ENCODE measurements around the gene NMNAT2.

NMNAT2 gene

GRCh38 chr1:183247484-183247883 is 170.7 kb downstream of the NMNAT2 start:
- no peak overlapping the region for H3K27ac ChIP-seq
- no peak overlapping the region for H3K4me3 ChIP-seq
- TF ChIP-seq, protein P1, sequence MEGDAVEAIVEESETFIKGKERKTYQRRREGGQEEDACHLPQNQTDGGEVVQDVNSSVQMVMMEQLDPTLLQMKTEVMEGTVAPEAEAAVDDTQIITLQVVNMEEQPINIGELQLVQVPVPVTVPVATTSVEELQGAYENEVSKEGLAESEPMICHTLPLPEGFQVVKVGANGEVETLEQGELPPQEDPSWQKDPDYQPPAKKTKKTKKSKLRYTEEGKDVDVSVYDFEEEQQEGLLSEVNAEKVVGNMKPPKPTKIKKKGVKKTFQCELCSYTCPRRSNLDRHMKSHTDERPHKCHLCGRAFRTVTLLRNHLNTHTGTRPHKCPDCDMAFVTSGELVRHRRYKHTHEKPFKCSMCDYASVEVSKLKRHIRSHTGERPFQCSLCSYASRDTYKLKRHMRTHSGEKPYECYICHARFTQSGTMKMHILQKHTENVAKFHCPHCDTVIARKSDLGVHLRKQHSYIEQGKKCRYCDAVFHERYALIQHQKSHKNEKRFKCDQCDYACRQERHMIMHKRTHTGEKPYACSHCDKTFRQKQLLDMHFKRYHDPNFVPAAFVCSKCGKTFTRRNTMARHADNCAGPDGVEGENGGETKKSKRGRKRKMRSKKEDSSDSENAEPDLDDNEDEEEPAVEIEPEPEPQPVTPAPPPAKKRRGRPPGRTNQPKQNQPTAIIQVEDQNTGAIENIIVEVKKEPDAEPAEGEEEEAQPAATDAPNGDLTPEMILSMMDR (IDR thresholded peaks at IDR 0.05): no peak
- DNase-seq (ENCODE audit: low spot score): no peak

DNA sequence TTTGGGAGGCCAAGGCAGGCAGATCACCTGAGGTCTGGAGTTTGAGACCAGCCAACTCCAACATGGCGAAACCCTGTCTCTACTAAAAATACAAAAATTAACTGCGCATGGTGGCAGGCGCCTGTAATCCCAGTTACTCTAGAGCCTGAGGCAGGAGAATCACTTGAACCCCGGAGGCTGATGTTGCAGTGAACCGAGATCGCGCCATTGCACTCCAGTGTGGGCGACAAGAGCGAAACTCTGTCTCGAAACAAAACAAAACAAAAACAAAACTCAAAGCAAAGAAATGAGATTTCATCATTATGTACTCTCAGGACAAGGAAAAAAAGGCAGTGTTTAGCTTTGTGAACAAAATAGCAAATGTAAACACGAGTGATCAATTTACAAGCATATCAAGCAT is 171.1 kb downstream of the NMNAT2 start:
- no peak for DNase-seq (ENCODE audit: low spot score)
- TF ChIP-seq, protein P1 (IDR thresholded peaks at IDR 0.05): no peak
- H3K4me3 ChIP-seq: no peak overlapping the region
- no peak overlapping the region for H3K27ac ChIP-seq

- DNase-seq (ENCODE audit: low spot score): no peak
- H3K27ac ChIP-seq: no peak overlapping the region
- no peak overlapping the region for H3K4me3 ChIP-seq
- TF ChIP-seq, protein P1 (IDR thresholded peaks at IDR 0.05): no peak
These were observed 171.7 kb downstream of the NMNAT2 start for GRCh38 chr1:183246436-183246835.

DNA sequence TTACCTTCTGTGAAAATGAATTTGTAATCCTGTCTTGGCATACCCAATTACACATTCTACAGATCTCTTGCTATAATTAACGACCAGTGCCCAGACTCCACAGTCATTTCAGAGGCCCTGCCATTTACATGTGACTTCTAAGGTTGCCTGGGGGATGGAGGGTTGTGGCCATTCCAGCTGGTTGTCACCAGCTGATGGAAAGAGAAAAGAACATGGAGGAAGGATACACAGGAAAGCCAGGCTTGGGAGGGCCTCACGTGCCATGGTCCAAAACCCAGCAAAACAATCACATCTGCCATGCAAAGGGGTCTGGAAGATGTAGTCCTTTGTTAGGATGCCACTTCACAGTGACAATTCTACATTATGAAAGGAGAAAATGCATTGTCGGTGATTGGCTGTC is 172.8 kb downstream of the NMNAT2 start:
- Histone ChIP-seq H3K4me3 (no peak overlapping the region), H3K27ac (peak overlapping the region; percentile 60 to 68)
- no peak for DNase-seq (ENCODE audit: low spot score)
- TF ChIP-seq, protein P1 (IDR thresholded peaks at IDR 0.05): no peak

GRCh38 chr1:183244466-183244865 is 173.7 kb downstream of the NMNAT2 start:
- TF ChIP-seq, protein P1 (IDR thresholded peaks at IDR 0.05): no peak
- peak; percentile 89 for DNase-seq (ENCODE audit: low spot score)
- H3K27ac ChIP-seq: peak overlapping the region; percentile 68 to 86
- H3K4me3 ChIP-seq: peak overlapping the region; percentile 17

DNA sequence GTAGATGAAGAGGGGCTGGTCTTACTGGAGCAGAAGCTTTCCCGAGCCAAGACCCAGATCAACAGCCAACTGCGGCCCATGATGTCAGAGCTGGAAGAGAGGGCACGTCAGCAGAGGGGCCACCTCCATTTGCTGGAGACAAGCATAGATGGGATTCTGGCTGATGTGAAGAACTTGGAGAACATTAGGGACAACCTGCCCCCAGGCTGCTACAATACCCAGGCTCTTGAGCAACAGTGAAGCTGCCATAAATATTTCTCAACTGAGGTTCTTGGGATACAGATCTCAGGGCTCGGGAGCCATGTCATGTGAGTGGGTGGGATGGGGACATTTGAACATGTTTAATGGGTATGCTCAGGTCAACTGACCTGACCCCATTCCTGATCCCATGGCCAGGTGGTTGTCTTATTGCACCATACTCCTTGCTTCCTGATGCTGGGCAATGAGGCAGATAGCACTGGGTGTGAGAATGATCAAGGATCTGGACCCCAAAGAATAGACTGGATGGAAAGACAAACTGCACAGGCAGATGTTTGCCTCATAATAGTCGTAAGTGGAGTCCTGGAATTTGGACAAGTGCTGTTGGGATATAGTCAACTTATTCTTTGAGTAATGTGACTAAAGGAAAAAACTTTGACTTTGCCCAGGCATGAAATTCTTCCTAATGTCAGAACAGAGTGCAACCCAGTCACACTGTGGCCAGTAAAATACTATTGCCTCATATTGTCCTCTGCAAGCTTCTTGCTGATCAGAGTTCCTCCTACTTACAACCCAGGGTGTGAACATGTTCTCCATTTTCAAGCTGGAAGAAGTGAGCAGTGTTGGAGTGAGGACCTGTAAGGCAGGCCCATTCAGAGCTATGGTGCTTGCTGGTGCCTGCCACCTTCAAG is 174.8 kb downstream of the NMNAT2 start:
- TF ChIP-seq, protein P1 (IDR thresholded peaks at IDR 0.05): no peak
- DNase-seq (ENCODE audit: low spot score): peak; percentile 84
- Histone ChIP-seq H3K4me3 (no peak overlapping the region), H3K27ac (peak overlapping the region; percentile 68 to 86)

GRCh38 chr1:183242556-183242955 is 175.6 kb downstream of the NMNAT2 start:
- H3K27ac ChIP-seq: peak overlapping the region; percentile 68 to 86

More at GRCh38 chr1:183242556-183242955, 175.6 kb downstream of the NMNAT2 start:
- DNase-seq (ENCODE audit: low spot score): no peak
- TF ChIP-seq, protein P1 (IDR thresholded peaks at IDR 0.05): no peak
- no peak overlapping the region for H3K4me3 ChIP-seq
